Activated naive CD8-positive, alpha-beta T cell treated with anti-CD3 and anti-CD28 coated beads for 36 hours (primary cell): ENCODE measurements around the gene STAT6. TPM values are rescaled to one million over a fixed set of nuclear protein-coding genes. Genes with fewer than 3 reads are reported as not detected.

Source experiments
- DNase-seq: peaks from one replicate; pipeline ENCODE4 v3.0.0; 2021
- H3K27ac Mint-ChIP-seq: one replicate; pipeline ENCODE4 v1.8.0; 2022; ENCODE audit warnings: mild to moderate bottlenecking, moderate library complexity, mixed read lengths
- H3K27me3 Mint-ChIP-seq: one replicate; pipeline ENCODE4 v1.8.0; 2022; ENCODE audit warnings: mild to moderate bottlenecking, mixed read lengths
- H3K36me3 Mint-ChIP-seq: one replicate; pipeline ENCODE4 v1.8.0; 2021; ENCODE audit warnings: mild to moderate bottlenecking, mixed read lengths
- H3K4me1 Mint-ChIP-seq: one replicate; pipeline ENCODE4 v1.8.0; 2021; ENCODE audit warnings: mixed read lengths
- H3K4me3 Mint-ChIP-seq: one replicate; pipeline ENCODE4 v1.8.0; 2022; ENCODE audit warnings: mild to moderate bottlenecking, moderate library complexity, mixed read lengths
- H3K9me3 Mint-ChIP-seq: one replicate; pipeline ENCODE4 v1.8.0; 2022; ENCODE audit warnings: mixed read lengths
- total RNA-seq, 2 experiments: library from RNA; stranded (reverse); gene quantifications; one replicate each; pipeline ENCODE4 v1.2.3, GENCODE V29; 2021

Gene STAT6
- total RNA-seq, 2 experiments from 2014 or later = 256 to 259 TPM

DNA sequence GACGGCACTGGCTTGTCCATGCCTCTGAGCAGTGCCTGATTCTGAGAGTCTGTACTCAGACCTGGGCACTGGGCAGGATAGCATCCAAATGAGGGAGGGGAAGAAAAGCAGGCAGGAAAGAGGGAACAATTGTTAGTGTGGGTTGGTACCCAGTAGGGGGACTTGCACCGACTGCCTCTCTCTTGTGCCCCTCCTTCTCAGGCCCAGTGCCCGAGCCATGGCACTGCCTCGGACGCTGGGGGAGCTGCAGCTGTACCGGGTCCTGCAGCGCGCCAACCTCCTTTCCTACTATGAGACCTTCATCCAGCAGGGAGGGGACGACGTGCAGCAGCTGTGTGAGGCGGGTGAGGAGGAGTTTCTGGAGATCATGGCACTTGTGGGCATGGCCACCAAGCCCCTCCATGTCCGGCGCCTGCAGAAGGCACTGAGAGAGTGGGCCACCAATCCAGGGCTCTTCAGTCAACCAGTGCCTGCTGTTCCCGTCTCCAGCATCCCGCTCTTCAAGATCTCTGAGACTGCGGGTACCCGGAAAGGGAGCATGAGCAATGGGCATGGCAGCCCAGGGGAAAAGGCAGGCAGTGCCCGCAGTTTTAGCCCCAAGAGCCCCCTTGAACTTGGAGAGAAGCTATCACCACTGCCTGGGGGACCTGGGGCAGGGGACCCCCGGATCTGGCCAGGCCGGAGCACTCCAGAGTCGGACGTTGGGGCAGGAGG, 20.1 kb downstream of the STAT6 start:
- Mint-ChIP-seq H3K36me3 (peaks cover 41% of the 10 kb centered on the region), H3K27ac (peak overlapping the region; percentile 79), H3K27me3 (no peaks in the 10 kb centered on the region), H3K9me3 (no peaks in the 10 kb centered on the region), H3K4me3 (peak overlapping the region; percentile 97), H3K4me1 (peaks cover 54% of the 10 kb centered on the region)
- no peak for DNase-seq

DNA sequence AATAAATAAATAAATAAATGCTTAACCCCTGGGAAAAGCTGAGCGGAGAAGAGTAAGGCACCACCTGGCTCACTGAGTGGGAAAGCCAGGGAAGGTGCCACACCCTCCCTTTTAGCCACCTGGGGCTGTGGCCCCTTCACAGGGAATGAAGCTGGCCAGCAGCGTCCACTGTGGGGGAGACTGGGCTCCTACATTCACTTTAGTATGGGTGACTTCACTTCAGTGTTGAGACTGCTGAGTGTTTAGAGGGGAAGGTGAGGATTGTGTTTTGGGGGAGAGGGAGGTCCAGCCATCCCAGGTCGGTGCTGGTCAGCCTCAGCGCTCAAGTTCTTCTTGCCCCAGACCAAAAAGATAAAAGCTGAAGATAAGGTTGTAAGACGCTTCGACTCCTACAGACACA, 20.7 kb downstream of the STAT6 start:
- Mint-ChIP-seq H3K36me3 (peaks cover 39% of the 10 kb centered on the region), H3K9me3 (no peaks in the 10 kb centered on the region), H3K27me3 (no peaks in the 10 kb centered on the region), H3K27ac (peak overlapping the region; percentile 79), H3K4me1 (peaks cover 57% of the 10 kb centered on the region), H3K4me3 (peak overlapping the region; percentile 97)
- DNase-seq = no peak

DNA sequence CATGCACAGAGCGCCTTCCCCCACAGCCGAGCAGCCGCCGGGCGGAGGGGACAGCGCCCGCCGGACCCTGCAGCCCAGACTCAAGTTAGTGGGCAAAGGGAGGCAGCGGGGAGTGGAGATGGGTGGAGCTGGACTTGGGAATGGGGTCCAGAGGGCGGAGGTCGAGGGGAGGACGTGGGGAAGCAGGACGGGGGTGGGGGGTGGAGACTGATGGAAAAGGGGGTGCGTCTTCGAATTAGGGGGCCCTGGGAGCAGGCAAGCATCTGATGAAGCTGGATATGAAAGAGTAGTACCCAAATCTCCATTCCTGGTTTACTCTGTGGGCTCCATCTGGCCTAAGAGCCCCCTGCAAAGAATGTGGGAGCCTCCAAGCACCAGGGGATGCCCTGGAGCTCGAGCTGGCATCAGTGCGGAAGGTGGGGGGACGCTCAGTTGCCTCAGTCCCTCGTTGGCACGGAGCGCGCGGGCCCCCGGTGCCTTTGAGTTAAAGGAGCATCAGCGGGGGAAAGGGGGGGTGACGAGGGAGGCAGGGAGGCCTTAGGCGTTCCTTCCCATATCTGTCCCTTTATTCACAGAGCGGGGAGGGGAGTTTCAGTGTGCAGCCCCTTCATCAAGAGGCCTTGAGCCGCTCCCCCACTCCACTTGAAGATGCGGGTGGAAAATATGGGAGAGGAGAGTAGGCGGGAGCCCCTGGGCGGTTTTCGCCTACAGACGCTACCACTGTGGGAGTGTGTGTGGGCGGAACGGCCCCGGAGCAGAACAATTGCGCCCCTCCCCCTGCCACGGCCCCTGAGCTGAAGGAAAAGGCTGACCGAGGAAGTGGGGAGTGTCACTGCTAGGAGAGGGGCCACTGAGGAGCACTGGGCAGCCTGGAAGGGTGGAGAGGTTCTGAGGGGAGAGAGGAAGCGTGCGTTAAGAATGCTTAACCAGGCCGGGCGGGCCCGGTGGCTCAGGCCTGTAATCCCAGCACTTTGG, 21.6 kb downstream of the STAT6 start:
- H3K27me3 Mint-ChIP-seq = no peaks in the 10 kb centered on the region
- peak overlapping the region; percentile 87 for H3K27ac Mint-ChIP-seq
- peak overlapping the region; percentile 97 for H3K4me3 Mint-ChIP-seq

DNA sequence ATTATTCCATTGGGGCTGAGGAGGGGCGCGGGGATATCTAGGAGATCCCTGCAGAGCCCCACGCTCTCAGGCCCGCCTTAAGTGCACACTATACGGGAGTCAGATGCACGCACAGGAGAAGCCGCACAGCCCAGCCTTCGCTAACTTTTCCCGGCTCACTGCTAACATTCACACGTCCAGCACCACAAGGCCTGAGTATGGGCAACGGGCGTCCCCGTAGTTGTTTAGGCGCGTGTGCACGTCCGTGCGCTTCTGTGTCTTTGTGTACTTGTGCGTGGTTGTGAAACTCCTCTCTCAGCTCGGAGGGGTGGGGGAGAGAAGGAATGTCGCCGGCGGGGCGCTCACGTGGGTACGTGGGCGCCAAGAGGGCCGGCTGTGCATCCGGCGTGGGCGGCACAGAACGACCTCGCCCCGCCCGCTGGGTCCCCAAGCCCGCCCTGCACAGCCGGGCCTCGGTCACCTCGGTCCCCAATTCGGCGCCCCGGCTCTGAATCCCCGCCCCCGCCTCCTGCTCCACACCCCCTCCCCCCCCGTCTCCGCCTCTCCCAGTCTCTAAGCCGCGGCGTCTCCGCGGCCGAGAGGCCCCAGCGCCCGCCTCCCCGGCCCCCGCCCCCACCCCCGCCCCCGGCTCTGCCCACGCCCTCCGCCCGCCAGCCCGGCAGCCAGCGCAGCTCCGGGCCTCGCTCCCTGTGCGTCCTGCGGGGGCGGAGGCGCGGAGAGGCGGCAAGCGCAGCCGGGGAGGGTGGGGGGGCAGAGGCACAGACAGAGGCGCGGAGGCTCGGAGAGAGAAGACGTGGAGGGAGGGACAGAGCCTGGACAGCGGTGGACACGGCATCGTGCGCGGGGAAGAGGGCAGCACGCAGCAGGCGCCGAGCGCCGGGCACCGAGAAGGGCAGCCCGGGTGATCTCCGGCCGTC, 22.6 kb downstream of the STAT6 start, which contains the start of gene NAB2:
TSS of gene NAB2 (plus strand) at position 761 of the 917 bp plus-strand sequence. CDS start 158 bp downstream, outside the sequence.
- H3K36me3 Mint-ChIP-seq = peaks cover 40% of the 10 kb centered on the region

More for the DNA sequence above, 21.6 kb downstream of the STAT6 start:
- Mint-ChIP-seq H3K4me1 (peaks cover 58% of the 10 kb centered on the region), H3K36me3 (peaks cover 42% of the 10 kb centered on the region), H3K9me3 (no peaks in the 10 kb centered on the region)
- peak; percentile 70 for DNase-seq

DNA sequence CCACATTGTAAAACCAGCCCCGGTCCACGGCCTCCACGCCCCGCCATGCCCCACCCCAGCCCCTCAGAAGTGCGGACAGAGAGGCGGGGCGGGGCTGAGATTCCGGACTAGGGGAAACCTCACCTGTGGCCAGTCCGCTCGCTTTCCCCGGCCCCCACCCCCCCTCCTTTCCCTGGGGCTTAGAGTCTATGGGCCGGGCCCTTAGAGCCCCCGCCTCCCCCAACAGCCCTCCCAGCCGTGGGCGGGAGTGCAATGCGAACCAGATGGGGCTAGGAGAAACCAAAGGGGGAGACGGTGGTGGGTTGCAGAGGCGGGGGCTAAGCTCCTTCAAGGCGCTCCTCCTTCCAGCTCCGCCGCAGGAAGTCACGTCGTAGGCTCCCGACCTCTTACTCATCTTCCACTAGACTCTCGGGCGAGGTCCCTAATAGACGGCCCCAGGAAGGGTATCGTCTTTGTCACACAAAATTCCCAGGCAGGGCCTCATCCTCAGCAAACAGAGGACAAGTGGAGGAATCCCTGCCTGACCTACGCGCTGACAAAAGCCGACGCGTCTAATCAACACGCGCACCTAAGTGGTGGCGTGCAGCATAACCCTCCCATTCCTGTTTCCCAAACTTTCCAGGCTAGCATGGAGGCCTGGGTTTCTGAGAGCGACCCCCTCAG, 23.3 kb downstream of the STAT6 start:
- no peaks in the 10 kb centered on the region for H3K9me3 Mint-ChIP-seq
- H3K4me1 Mint-ChIP-seq = peaks cover 48% of the 10 kb centered on the region
- peaks cover 34% of the 10 kb centered on the region for H3K36me3 Mint-ChIP-seq
- H3K27ac Mint-ChIP-seq = peak overlapping the region; percentile 99
- peak overlapping the region; percentile 89 for H3K4me3 Mint-ChIP-seq
- H3K27me3 Mint-ChIP-seq = no peaks in the 10 kb centered on the region
- peak; percentile 92 for DNase-seq

More for the DNA sequence above, 22.6 kb downstream of the STAT6 start, which contains the start of gene NAB2:
- H3K27ac Mint-ChIP-seq = peak within 1 kb of the TSS; percentile 99
- peaks cover 54% of the 10 kb centered on the region for H3K4me1 Mint-ChIP-seq
- H3K9me3 Mint-ChIP-seq = no peaks in the 10 kb centered on the region
- H3K4me3 Mint-ChIP-seq = peak within 1 kb of the TSS; percentile 97
- DNase-seq = peak; percentile 91
- H3K27me3 Mint-ChIP-seq = no peaks in the 10 kb centered on the region

DNA sequence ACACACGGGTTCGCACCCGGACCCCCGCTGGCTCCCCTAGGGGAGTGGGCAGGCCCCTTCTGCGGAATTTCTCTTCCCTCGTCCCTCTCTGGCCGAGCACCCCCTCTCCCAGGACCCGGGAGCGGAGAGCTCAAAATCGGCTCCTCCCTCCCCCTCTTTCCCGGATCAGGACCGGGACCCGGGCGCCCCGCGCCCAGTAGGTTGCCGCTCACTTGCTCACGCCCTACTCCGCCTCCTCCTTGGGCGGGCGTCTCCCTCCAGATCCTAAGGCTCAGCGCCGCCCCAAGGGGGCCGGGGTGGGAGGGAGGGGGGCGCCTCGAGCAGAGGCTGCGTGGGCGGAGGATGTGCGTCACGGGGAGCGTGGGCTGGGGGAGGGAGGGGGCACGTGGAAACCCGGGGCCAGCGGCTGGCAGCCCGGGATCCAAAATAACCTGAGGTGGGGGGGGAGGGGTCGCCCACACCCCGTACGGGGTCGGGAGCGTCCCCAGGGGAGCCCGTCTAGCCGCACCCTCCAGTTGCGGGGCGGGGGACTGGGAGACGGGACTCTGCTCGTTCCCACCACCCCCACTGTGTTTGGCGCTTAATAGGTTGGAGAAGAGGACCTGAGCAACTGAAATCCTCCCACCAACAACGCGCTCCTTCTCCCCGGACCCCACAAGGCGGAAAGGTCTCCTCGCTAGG, 24.0 kb downstream of the STAT6 start:
- no peaks in the 10 kb centered on the region for H3K9me3 Mint-ChIP-seq
- H3K4me3 Mint-ChIP-seq = peak overlapping the region; percentile 94

DNA sequence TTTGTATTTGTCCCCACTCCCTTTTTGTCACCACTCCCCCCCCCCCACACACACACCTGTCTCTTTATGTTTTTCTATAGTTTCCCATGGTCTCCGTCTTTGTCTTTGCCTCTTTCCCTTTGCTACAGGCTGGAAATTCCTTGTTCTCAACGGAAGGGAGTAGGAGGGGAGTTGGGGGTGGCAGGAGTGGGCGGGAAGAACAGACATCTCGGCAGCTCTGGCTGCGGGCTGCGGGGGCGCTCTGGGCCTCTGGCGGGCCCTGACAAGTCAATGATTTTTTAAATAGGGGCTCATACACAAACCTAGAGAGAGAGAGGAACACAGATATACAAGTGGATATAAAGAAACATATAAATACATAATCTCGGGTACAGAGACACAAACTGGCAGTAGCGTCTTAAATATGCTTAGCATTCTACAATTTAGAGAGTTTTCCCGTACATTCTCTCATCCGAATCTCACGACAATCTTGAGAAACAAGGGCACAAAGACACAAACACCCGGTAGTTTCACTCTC, 24.6 kb downstream of the STAT6 start:
- H3K27ac Mint-ChIP-seq = peak overlapping the region; percentile 99
- H3K9me3 Mint-ChIP-seq = no peaks in the 10 kb centered on the region
- H3K4me1 Mint-ChIP-seq = peaks cover 36% of the 10 kb centered on the region
- H3K4me3 Mint-ChIP-seq = peak overlapping the region; percentile 94
- H3K36me3 Mint-ChIP-seq = peaks cover 23% of the 10 kb centered on the region
- H3K27me3 Mint-ChIP-seq = no peaks in the 10 kb centered on the region
- DNase-seq = peak; percentile 67

More for the DNA sequence above, 24.0 kb downstream of the STAT6 start:
- peak overlapping the region; percentile 99 for H3K27ac Mint-ChIP-seq
- peak; percentile 91 for DNase-seq
- H3K36me3 Mint-ChIP-seq = peaks cover 28% of the 10 kb centered on the region
- H3K4me1 Mint-ChIP-seq = peaks cover 42% of the 10 kb centered on the region
- no peaks in the 10 kb centered on the region for H3K27me3 Mint-ChIP-seq

DNA sequence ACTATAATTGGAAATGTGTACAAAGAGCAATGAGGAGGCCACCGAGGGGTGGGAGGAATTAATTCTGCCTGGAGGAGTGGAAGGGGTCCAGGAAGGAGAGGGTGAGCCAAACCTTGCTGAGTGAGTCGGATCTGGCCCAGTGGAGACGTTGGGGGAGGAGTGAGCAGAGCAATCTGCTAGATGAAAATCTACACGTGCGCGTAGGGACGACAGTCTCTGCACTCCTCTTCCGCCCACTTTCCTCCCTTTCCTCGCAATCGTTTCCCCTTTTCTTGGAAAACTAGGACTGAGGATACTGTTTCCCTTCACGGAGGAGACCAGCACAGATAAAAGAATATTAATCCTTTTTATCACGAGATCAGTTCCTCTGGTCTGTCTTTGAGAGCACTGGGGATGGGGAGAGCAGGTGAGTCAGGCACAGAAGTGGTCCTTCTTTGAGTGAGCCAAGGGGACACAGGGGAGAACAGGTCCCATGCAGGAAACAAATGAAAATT, 25.1 kb downstream of the STAT6 start:
- no peak for DNase-seq
- Mint-ChIP-seq H3K4me1 (peaks cover 32% of the 10 kb centered on the region), H3K27me3 (no peaks in the 10 kb centered on the region), H3K4me3 (peak overlapping the region; percentile 94), H3K9me3 (no peaks in the 10 kb centered on the region), H3K27ac (peak overlapping the region; percentile 99), H3K36me3 (peaks cover 19% of the 10 kb centered on the region)

DNA sequence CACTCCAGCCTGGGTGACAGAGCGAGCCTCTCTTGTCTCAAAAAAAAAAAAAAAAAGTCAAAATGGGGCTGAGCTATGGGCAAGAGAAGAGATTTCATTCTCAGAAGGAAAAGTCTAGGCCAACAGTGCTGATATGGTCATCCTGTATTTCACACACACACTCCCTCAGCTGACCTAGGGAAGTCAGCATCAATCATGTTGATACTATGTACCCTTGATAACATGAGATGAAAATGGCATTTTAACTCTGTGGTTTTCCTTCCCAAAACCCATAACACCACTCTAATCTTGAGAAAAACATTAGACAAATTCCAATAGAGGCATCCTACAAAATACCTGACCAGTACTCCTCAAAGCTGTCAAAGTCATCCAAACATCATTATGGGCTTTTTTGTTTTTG, 30.3 kb downstream of the STAT6 start:
- Mint-ChIP-seq H3K27me3 (no peaks in the 10 kb centered on the region), H3K4me1 (peaks cover 31% of the 10 kb centered on the region), H3K9me3 (no peaks in the 10 kb centered on the region), H3K36me3 (peaks cover 24% of the 10 kb centered on the region), H3K4me3 (no peak overlapping the region), H3K27ac (peak overlapping the region; percentile 38)
- DNase-seq = no peak

DNA sequence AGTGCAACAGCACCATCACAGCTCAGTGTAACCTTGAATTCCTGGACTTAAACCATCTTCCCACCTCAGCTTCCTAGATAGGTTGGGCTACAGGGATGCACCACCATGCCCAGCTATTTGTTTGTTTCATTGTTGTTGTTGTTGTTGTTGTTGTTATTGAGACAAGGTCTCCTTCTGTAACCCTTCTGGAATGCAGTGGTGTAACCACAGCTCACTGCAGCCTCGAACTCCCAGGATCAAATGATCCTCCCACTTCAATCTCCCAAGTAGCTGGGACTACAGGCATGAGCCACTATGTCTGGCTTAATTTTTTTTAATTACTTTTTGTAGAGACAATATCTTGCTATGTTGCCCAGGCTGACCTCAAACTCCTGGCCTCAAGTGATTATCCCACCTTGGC, 31.3 kb downstream of the STAT6 start:
- Mint-ChIP-seq H3K9me3 (no peaks in the 10 kb centered on the region), H3K4me1 (peaks cover 22% of the 10 kb centered on the region), H3K27ac (peak overlapping the region; percentile 99), H3K4me3 (no peak overlapping the region), H3K27me3 (no peaks in the 10 kb centered on the region), H3K36me3 (peaks cover 20% of the 10 kb centered on the region)
- no peak for DNase-seq

DNA sequence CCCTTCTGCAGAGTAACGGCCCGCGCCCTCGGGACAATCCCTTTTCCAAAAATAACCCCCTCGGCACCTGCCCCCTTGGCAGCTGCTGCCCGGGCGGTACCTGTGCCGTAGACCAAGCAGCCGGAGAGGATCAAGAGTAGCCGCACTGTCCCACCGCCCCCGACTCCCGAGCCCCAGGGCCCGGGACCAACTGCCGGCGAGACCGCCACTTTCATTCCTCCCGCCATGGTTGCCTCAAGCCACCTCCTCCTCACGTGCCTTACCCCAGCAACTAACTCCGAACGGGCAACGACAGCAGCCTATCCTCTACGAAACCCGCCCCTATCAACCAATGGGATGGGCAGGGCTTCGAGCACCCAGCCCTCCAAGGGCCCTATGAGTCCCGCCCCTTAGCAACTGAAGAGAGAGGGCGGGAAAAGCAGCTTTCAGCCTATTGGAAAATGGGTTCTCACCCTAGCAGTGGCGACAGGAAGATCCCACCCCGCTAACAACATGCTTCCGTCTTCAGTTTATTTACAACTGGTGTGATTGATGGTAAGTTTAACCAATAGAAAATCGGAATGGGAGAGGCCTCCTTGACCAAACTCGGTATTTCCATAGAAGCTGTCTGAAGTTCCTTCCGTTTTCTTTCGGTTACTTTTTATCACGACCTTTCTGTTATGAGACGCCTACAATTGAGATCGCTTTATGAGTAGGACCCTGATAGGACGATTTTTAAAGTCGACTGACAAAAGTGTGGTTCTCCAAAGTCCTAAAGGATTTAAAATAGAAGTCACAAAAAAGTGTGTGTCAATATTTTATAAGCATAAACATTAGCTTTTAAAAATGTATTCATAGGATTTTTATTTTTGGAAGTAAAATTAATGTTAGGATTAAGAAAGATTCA, 32.4 kb downstream of the STAT6 start, which contains the start of gene NEMP1:
TSS of gene NEMP1 (minus strand) at position 273 of the 886 bp plus-strand sequence. CDS start at position 227, 46 bp downstream.
- Mint-ChIP-seq H3K9me3 (no peaks in the 10 kb centered on the region), H3K27ac (peak within 1 kb of the TSS; percentile 99), H3K36me3 (peaks cover 29% of the 10 kb centered on the region), H3K27me3 (no peaks in the 10 kb centered on the region), H3K4me1 (peaks cover 22% of the 10 kb centered on the region), H3K4me3 (peak within 1 kb of the TSS; percentile 99)
- DNase-seq = peak; percentile 95
